ENCODE results near the gene C1orf50.

C1orf50 gene

DNA sequence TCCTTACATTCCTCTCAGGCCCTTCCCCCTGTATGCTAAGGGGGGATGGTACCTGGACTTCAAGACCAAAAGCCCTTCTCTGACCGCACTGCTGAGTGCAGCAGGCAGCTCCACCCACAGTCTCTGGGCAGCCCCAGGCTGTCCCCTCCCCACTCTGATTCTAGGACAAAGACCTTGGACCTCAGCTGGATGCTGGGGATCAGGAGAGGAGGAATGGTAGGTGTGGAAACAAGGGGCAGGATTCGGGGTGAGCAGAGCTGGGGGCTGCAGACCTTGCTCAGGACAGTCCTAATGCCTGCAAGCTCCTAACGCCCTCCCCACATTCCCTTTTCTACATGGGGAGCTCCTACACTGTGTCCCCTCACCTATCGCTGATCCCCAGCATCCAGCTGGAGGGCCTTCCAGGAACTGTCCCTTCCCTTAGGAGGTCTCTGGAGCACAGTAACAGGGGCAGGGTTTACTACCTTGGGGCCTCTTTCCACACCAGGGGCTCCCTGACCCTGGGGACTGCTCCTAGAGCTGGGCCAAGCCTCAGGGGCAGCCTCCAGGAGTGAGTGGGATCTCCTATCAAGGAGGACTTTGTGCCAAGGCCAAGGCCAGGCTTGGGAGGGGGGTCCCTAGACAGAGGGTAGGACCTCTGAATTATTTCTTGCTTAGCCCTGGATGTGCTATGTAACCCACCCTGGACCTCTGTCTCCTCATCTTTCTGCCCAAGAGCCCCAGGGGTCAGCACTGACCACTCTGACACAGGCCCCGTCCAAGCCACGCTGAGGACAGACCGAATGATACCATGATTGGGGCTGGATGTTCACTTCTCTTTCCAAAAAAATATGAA lies 32.6 kb upstream of the C1orf50 start (continued):
- TF ChIP-seq, protein P1, sequence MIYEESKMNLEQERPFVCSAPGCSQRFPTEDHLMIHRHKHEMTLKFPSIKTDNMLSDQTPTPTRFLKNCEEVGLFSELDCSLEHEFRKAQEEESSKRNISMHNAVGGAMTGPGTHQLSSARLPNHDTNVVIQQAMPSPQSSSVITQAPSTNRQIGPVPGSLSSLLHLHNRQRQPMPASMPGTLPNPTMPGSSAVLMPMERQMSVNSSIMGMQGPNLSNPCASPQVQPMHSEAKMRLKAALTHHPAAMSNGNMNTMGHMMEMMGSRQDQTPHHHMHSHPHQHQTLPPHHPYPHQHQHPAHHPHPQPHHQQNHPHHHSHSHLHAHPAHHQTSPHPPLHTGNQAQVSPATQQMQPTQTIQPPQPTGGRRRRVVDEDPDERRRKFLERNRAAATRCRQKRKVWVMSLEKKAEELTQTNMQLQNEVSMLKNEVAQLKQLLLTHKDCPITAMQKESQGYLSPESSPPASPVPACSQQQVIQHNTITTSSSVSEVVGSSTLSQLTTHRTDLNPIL (CRISPR knock-in tag; IDR thresholded peaks at IDR 0.05; ENCODE audit: low read depth): no peak
- TF ChIP-seq ZNF565 (CRISPR knock-in tag; conservative IDR thresholded peaks at IDR 0.05; ENCODE audit: low read depth): no peak

- no peak for ATAC-seq
- TF ChIP-seq TCF4 (CRISPR knock-in tag; IDR thresholded peaks at IDR 0.05; ENCODE audit: borderline replicate concordance): no peak
- TF ChIP-seq PPARA (CRISPR knock-in tag; IDR thresholded peaks at IDR 0.05; ENCODE audit: borderline replicate concordance): no peak
- no peak for TF ChIP-seq ZC3H10 (CRISPR knock-in tag; IDR thresholded peaks at IDR 0.05)
- TF ChIP-seq TSHZ2 (CRISPR knock-in tag; IDR thresholded peaks at IDR 0.05): no peak
- TF ChIP-seq BACH2 (CRISPR knock-in tag; IDR thresholded peaks at IDR 0.05; ENCODE audit: borderline replicate concordance): no peak
- TF ChIP-seq RARB (CRISPR knock-in tag; IDR thresholded peaks at IDR 0.05): no peak
- TF ChIP-seq ZFP3 (CRISPR knock-in tag; IDR thresholded peaks at IDR 0.05): no peak
- no peak for TF ChIP-seq ISL1 (CRISPR knock-in tag; IDR thresholded peaks at IDR 0.05)
- no peak for TF ChIP-seq TOX (CRISPR knock-in tag; IDR thresholded peaks at IDR 0.05; ENCODE audit: borderline replicate concordance)
- no peak for TF ChIP-seq CSDC2 (CRISPR knock-in tag; IDR thresholded peaks at IDR 0.05)
- TF ChIP-seq, protein P2, sequence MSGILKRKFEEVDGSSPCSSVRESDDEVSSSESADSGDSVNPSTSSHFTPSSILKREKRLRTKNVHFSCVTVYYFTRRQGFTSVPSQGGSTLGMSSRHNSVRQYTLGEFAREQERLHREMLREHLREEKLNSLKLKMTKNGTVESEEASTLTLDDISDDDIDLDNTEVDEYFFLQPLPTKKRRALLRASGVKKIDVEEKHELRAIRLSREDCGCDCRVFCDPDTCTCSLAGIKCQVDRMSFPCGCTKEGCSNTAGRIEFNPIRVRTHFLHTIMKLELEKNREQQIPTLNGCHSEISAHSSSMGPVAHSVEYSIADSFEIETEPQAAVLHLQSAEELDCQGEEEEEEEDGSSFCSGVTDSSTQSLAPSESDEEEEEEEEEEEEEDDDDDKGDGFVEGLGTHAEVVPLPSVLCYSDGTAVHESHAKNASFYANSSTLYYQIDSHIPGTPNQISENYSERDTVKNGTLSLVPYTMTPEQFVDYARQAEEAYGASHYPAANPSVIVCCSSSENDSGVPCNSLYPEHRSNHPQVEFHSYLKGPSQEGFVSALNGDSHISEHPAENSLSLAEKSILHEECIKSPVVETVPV (CRISPR knock-in tag; IDR thresholded peaks at IDR 0.05): no peak
- TF ChIP-seq, protein P3, sequence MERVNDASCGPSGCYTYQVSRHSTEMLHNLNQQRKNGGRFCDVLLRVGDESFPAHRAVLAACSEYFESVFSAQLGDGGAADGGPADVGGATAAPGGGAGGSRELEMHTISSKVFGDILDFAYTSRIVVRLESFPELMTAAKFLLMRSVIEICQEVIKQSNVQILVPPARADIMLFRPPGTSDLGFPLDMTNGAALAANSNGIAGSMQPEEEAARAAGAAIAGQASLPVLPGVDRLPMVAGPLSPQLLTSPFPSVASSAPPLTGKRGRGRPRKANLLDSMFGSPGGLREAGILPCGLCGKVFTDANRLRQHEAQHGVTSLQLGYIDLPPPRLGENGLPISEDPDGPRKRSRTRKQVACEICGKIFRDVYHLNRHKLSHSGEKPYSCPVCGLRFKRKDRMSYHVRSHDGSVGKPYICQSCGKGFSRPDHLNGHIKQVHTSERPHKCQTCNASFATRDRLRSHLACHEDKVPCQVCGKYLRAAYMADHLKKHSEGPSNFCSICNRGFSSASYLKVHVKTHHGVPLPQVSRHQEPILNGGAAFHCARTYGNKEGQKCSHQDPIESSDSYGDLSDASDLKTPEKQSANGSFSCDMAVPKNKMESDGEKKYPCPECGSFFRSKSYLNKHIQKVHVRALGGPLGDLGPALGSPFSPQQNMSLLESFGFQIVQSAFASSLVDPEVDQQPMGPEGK (CRISPR knock-in tag; IDR thresholded peaks at IDR 0.05; ENCODE audit: borderline replicate concordance): no peak
- TF ChIP-seq ZNF565 (CRISPR knock-in tag; conservative IDR thresholded peaks at IDR 0.05; ENCODE audit: low read depth): no peak
- TF ChIP-seq ZFP30 (CRISPR knock-in tag; IDR thresholded peaks at IDR 0.05): no peak
- TF ChIP-seq, protein P1 (CRISPR knock-in tag; IDR thresholded peaks at IDR 0.05; ENCODE audit: low read depth): no peak
- no peak for TF ChIP-seq GLIS3 (CRISPR knock-in tag; IDR thresholded peaks at IDR 0.05)
- TF ChIP-seq ZNF8 (CRISPR knock-in tag; IDR thresholded peaks at IDR 0.05): no peak
Observed at GRCh38 chr1:42735056-42735455, 32.0 kb upstream of the C1orf50 start.

- no peak for ATAC-seq
- TF ChIP-seq, protein P2 (CRISPR knock-in tag; IDR thresholded peaks at IDR 0.05): no peak
- TF ChIP-seq BACH2 (CRISPR knock-in tag; IDR thresholded peaks at IDR 0.05; ENCODE audit: borderline replicate concordance) (no peak), GLIS3 (CRISPR knock-in tag; IDR thresholded peaks at IDR 0.05) (no peak), TOX (CRISPR knock-in tag; IDR thresholded peaks at IDR 0.05; ENCODE audit: borderline replicate concordance) (no peak), ZNF8 (CRISPR knock-in tag; IDR thresholded peaks at IDR 0.05) (no peak), ESRRG (CRISPR knock-in tag; IDR thresholded peaks at IDR 0.05) (no peak), ARNTL (CRISPR knock-in tag; IDR thresholded peaks at IDR 0.05; ENCODE audit: borderline replicate concordance, low read depth) (no peak), ISL1 (CRISPR knock-in tag; IDR thresholded peaks at IDR 0.05) (no peak), ZFP3 (CRISPR knock-in tag; IDR thresholded peaks at IDR 0.05) (no peak), CSDC2 (CRISPR knock-in tag; IDR thresholded peaks at IDR 0.05) (no peak), RARB (CRISPR knock-in tag; IDR thresholded peaks at IDR 0.05) (no peak), TCF4 (CRISPR knock-in tag; IDR thresholded peaks at IDR 0.05; ENCODE audit: borderline replicate concordance) (no peak), ZNF565 (CRISPR knock-in tag; conservative IDR thresholded peaks at IDR 0.05; ENCODE audit: low read depth) (no peak), ZC3H10 (CRISPR knock-in tag; IDR thresholded peaks at IDR 0.05) (no peak), SNAI2 (CRISPR knock-in tag; IDR thresholded peaks at IDR 0.05) (no peak)
- TF ChIP-seq, protein P1 (CRISPR knock-in tag; IDR thresholded peaks at IDR 0.05; ENCODE audit: low read depth): no peak
Observed at GRCh38 chr1:42735477-42736105, 31.5 kb upstream of the C1orf50 start.
